GM19372 (cell line): ENCODE results near the gene HINT3.
"Not testable (repeated sequence)": the region's sequence is repeated elsewhere in the genome, so short reads cannot be mapped to it uniquely, and the experiment has no call there.

ENCODE experiments used
- ATAC-seq: cut with Tn5 transposase; IDR thresholded peaks from one replicate; pipeline ENCODE4 v1.9.1; 2021; ENCODE audit warnings: mild to moderate bottlenecking, low read depth, moderate library complexity; ENCODE audit not compliant: unreplicated experiment

The HINT3 gene

DNA sequence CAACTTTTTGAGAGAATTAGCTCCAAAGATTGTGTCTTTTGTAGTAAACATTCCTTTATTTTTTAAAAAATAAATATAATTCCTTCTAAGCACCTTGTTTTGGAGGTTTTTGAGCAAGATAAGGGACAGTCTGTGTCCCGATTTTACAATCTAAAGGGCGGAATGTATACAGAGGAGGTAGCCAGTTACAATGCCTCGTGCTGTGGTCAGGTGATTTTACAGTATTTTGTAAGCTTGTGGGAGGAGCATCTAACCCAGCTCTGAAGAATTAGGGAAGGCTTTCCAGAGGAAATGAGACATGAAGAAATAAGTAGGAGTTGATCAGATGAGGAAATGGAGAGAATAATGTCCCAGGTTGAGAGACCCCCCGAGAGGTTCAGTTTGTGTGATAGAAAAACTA, 1.3 kb downstream of the HINT3 start:
- ATAC-seq = no peak

DNA sequence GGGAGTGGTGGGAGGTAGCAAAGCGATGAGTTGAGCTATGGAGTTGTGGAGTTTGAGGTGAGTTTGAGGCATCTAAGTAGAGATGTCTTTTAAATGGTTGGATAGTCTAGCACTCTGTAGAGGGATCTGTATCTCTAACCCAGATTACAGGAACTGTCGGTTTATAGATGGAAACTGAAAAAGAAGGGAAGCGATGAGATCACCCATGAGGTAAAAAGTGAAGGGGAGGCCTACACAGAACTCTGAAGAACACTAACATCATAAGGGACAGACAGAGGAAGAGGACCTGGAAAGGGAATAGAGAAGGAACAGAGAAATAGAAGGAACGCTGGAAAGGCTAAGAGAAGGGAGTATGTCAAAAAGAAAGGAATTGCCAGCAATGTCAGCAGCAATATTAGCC, 2.5 kb downstream of the HINT3 start:
- ATAC-seq = no peak

GRCh38 chr6:125961117-125961516, 4.5 kb downstream of the HINT3 start:
- ATAC-seq = no peak

- ATAC-seq = no peak
Observed at GRCh38 chr6:125962900-125963497, 6.4 kb downstream of the HINT3 start.

DNA sequence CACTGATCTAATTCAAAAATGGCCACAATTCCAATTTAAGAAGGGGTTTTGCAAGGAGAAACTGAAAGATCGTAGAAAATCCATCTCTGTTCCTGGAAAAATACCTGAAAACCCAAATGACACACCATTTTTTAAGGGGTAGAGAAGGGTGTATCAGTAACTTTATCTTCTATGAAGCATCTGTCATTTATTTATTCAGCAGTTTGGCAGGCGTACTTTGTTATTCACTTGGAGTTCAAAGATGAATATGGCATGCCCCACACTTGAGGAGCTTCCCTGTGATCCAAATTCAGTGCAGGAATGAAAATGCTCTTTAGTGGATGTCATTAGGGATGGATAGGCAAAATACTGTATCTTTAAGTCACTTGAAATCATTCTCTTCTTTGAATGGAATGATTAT, 7.2 kb downstream of the HINT3 start:
- ATAC-seq = no peak

DNA sequence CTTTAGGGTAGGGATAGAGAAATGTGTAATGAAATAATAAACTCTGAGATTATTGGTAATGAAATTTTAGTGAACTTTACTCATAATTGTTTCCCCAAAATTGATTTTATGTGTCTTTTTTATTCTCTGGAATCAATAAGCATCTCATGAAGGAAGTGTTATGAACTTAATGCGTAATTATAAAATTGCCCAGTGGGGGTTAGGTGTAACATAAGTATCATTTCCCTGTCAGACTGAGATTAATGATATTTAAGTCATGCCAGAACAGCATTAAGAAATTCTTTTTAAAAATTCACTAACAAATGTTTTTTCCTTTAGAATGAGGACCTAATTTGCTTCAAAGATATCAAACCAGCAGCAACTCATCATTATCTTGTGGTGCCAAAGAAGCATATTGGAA, 10.0 kb downstream of the HINT3 start:
- ATAC-seq = no peak

- ATAC-seq = no peak
Observed at GRCh38 chr6:125968493-125968892, 11.9 kb downstream of the HINT3 start.

DNA sequence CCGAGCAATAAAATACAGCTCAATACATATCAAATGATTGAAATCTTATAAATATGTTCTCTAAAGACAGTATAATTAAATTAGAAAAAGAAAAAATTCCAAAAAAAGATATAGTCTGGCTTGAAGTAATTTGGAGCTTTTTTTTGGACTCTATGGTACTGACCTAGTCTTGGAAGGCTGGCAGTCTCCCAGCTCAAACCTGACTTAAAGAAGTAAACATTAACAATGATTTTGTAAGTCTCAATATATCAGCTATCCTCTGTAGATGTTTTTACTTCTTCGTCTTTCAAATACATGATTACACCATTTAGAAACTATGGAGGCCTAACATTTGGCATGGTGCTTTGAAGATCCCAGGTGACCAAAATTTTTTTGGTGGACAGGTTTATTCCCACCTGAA, 14.2 kb downstream of the HINT3 start:
- ATAC-seq = no peak

GRCh38 chr6:125972478-125972877, 15.9 kb downstream of the HINT3 start:
- ATAC-seq = not testable (repeated sequence)

GRCh38 chr6:125974214-125974866, 17.8 kb downstream of the HINT3 start:
- ATAC-seq = peak; percentile 69

DNA sequence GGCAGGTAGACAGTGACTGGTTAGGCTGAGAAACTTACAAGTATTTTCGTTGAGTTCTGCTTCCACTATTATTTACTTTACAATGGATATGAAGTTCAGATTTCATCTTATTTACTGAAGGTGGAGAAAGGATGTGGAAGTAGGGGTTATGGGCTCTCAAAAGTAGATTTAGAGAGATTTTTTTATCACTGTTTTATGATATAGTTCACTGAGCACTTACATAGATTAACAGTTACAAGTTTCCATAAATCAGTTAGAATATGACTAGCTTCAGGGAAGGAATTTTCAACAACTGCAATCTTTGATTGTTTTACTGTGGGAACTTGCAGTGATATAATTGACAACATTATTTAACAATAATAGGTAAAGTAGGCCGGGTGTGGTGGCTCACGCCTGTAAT, 22.5 kb downstream of the HINT3 start:
- no peak for ATAC-seq

GRCh38 chr6:125981571-125982185, 25.1 kb downstream of the HINT3 start:
- ATAC-seq = no peak

DNA sequence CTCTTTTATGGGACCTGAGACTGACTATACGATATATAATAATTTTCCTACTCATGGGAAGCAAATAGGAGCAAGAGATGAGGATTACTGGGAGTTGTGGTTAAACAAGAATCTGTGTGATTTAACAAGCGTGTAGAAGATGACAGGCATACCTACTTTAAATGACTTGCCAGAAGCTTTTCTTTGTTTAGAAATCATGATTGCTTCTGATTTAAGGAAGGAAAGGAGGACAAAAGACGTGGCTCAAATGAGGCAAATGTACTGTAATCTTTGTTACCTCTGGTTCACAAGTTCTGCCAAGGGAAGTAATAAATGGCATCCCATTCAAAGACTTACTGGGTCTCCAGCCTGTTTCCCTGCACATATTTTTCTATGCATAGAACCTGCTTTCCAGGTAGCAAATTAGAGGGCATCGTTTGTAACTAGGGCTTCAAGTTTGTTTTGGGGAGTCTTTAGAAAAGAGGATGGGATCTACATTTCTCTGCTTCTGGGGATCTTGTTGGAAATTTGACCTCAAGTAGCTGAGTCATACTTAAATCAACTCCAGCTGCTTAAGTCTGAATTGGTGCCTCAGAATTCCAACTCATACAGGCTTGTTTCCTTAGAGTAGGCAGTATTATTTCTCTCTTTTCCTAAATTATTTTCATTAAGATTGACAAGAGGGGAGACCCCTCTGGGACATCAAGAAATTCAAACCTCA, 26.8 kb downstream of the HINT3 start:
- no peak for ATAC-seq

GRCh38 chr6:125984311-125984710, 27.7 kb downstream of the HINT3 start:
- no peak for ATAC-seq

DNA sequence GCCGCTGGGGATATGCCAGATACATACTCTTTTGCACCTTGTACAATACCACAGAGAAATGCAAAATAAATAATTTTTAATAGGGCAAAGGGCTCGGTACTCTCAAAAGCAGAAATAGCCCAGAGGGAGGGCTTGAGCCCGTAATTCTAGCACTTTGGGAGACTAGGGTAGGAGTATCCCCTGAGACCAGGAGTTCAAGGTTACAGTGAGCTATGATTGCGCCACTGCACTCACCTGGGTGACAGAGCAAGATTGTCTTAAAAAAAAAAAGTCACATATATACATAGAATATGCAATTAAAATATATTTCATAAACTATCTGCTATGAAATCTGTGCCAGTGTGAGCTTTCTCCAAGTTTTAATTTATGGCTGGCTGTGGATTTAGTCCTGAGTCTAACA, 29.0 kb downstream of the HINT3 start:
- ATAC-seq = no peak

DNA sequence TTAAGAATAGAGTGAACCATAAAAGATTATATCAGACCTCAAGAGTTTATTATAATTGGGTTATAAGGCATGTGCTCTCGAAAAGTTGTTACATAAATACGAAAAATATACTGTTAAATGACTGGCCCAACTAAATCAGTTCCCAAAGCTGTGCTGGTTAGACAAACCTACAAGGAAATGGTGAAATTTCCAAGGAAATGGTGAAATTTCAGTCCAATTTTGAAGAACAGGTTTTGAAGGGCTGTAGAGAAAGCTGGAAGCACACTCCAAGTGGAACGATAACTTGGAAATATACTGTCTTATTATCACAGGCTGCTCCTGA, 29.4 kb downstream of the HINT3 start:
- no peak for ATAC-seq

- peak; percentile 97 for ATAC-seq
Observed at GRCh38 chr6:125986301-125987025, 29.9 kb downstream of the HINT3 start, which contains the start of gene TRMT11. Gene TRMT11, plus strand, starts transcription at chr6:125986540. Its CDS starts 11 bp downstream, at chr6:125986551.

DNA sequence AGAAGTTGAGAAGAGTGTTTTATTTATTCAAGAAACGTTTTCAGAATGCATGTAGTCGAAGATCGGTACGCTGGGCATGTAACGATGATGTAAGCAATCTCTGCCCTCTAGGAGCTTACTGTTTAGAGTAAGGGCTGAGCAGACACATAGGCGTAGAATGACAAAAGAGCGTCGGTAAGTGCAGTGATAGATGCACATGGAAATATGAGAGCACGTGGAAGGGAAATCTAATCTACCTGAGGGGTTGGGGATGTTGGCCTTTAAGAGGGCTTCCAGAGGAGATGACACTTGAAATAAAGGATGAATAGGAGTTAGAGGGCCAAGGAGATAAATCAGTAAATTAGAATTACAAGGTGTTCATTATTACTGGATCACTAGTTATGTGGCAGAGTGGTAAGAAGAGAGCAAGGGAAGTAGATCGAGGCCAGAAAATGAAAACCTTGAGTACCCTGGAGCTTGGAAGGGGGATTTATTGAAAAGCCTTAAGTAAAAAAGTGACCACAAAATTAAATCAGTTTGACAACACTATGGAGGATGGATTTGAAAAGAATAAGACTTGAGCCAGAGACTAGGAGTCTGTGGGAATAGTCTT, 30.6 kb downstream of the HINT3 start:
- no peak for ATAC-seq

- no peak for ATAC-seq
Observed at GRCh38 chr6:125988280-125988679, 31.7 kb downstream of the HINT3 start.

- ATAC-seq = no peak
Observed at GRCh38 chr6:125989631-125990030, 33.1 kb downstream of the HINT3 start.

DNA sequence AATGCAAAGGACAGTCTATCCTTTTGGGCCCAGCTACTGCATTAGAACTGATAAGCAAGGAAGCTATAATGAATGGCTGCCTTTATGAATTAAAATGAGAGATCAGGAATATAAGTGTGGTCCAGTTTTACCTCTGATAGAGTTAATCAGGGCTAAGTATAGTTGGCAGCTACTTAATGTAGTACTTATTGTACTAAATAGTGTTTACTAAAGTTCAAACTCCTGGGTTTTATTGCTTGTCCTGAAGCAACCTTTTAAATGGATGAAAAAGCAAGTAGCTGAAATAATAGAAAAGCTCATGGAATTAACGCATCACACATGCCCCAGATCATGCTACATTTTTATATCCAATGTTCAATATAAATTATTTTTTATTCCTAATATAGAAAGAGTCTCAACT, 35.1 kb downstream of the HINT3 start:
- no peak for ATAC-seq
